ENCODE results near the gene BAD. TPM values are rescaled to one million over a fixed set of nuclear protein-coding genes. Genes with fewer than 3 reads are reported as not detected.

Gene BAD
- total RNA-seq, 2 donors from 2014 or later: 140 to 161 TPM

- no peak overlapping the region for H3K4me3 ChIP-seq
- no peaks in the 10 kb centered on the region for H3K4me1 ChIP-seq (replicated peaks)
- H3K36me3 ChIP-seq: peaks cover 0 to 19% of the 10 kb centered on the region in 2 donors
- intact Hi-C loops (cut with DNase I): no loop called here
- no peak for TF ChIP-seq POLR2AphosphoS5 (IDR thresholded peaks at IDR 0.05)
- TF ChIP-seq POLR2A (IDR thresholded peaks at IDR 0.05): no peak
- 91% methylated on average over 20 of the region's 24 CpGs for WGBS
- H3K27me3 ChIP-seq (replicated peaks; ENCODE audit: insufficient read depth): no peaks in the 10 kb centered on the region
- no peaks in the 10 kb centered on the region for H3K9me3 ChIP-seq
- H3K27ac ChIP-seq: no peak overlapping the region
- DNase-seq (ENCODE audit: low spot score): no peak
Observed at GRCh38 chr11:64258356-64258755, 26.1 kb downstream of the BAD start.

- H3K9me3 ChIP-seq: no peaks in the 10 kb centered on the region
- peaks cover 11% of the 10 kb centered on the region for H3K4me1 ChIP-seq (replicated peaks)
- 88% methylated on average over 15 of the region's 15 CpGs for WGBS
- H3K36me3 ChIP-seq: peaks cover 0 to 13% of the 10 kb centered on the region in 2 donors
- no peak for DNase-seq (ENCODE audit: low spot score)
- no peak for TF ChIP-seq CTCF (IDR thresholded peaks at IDR 0.05)
- no peak for TF ChIP-seq POLR2AphosphoS5 (IDR thresholded peaks at IDR 0.05)
- no peak for TF ChIP-seq POLR2A (IDR thresholded peaks at IDR 0.05)
- no peak overlapping the region for H3K27ac ChIP-seq
- intact Hi-C loops (cut with DNase I): no loop called here
- H3K4me3 ChIP-seq: no peak overlapping the region
- H3K27me3 ChIP-seq (replicated peaks; ENCODE audit: insufficient read depth): no peaks in the 10 kb centered on the region
Observed at GRCh38 chr11:64256300-64256699, 28.2 kb downstream of the BAD start.

GRCh38 chr11:64255135-64256128 lies 29.0 kb downstream of the BAD start:
- 78% methylated on average over 33 of the region's 35 CpGs for WGBS
- Histone ChIP-seq H3K9me3 (no peaks in the 10 kb centered on the region), H3K27ac (no peak overlapping the region), H3K27me3 (replicated peaks; ENCODE audit: insufficient read depth) (no peaks in the 10 kb centered on the region), H3K36me3 (peaks cover 0 to 13% of the 10 kb centered on the region in 2 donors), H3K4me3 (no peak overlapping the region), H3K4me1 (replicated peaks) (peaks cover 11% of the 10 kb centered on the region)
- intact Hi-C loops (cut with DNase I): no loop called here
- no peak for DNase-seq (ENCODE audit: low spot score)
- TF ChIP-seq POLR2AphosphoS5 (IDR thresholded peaks at IDR 0.05) (no peak), CTCF (IDR thresholded peaks at IDR 0.05) (no peak), POLR2A (IDR thresholded peaks at IDR 0.05) (no peak)

- Histone ChIP-seq H3K36me3 (peaks cover 0 to 12% of the 10 kb centered on the region in 2 donors), H3K27me3 (replicated peaks; ENCODE audit: insufficient read depth) (no peaks in the 10 kb centered on the region), H3K4me1 (replicated peaks) (peaks cover 11% of the 10 kb centered on the region), H3K9me3 (no peaks in the 10 kb centered on the region), H3K4me3 (no peak overlapping the region), H3K27ac (no peak overlapping the region)
- no peak for TF ChIP-seq POLR2AphosphoS5 (IDR thresholded peaks at IDR 0.05)
- TF ChIP-seq POLR2A (IDR thresholded peaks at IDR 0.05): no peak
- intact Hi-C loops (cut with DNase I): loop anchor here (5.0 kb wide), 1 partner anchor 48 kb away; the partner anchor contains the start of gene CATSPERZ
- 94% methylated on average over 7 of the region's 7 CpGs for WGBS
- DNase-seq (ENCODE audit: low spot score): no peak
Observed at GRCh38 chr11:64254326-64254725, 30.1 kb downstream of the BAD start.

GRCh38 chr11:64253481-64253880 lies 31.0 kb downstream of the BAD start:
- Histone ChIP-seq H3K4me1 (replicated peaks) (peaks cover 11% of the 10 kb centered on the region), H3K4me3 (no peak overlapping the region), H3K9me3 (no peaks in the 10 kb centered on the region), H3K27ac (no peak overlapping the region), H3K27me3 (replicated peaks; ENCODE audit: insufficient read depth) (no peaks in the 10 kb centered on the region), H3K36me3 (peaks cover 0 to 4% of the 10 kb centered on the region in 2 donors)
- 36% methylated on average over 5 of the region's 5 CpGs for WGBS
- TF ChIP-seq CTCF (IDR thresholded peaks at IDR 0.05): no peak
- TF ChIP-seq POLR2AphosphoS5 (IDR thresholded peaks at IDR 0.05): no peak
- TF ChIP-seq POLR2A (IDR thresholded peaks at IDR 0.05): no peak
- DNase-seq (ENCODE audit: low spot score): no peak
- intact Hi-C loops (cut with DNase I): loop anchor here (5.0 kb wide), 1 partner anchor 49 kb away; the partner anchor contains the start of gene CATSPERZ
